PC-9 (cell line): ENCODE measurements around the gene NMUR1. TPM values are rescaled to one million over a fixed set of nuclear protein-coding genes. Genes with fewer than 3 reads are reported as not detected.

Source experiments
- BruUV-seq: library from RNA; stranded (reverse); fragments of 400-500 nt; replicated peaks from 2 replicates; lab custom pipeline; 2021; lab: Mats Ljungman, UMichigan
- CTCF ChIA-PET: fragments of 300-600 bp; sonication (Branson Sonifier 250); formaldehyde crosslinking; loops from one replicate; lab custom pipeline; 2022; ENCODE audit warnings: antibody characterized with exemption; lab: Charles Lee
- POLR2A ChIA-PET: fragments of 300-600 bp; sonication (Branson Sonifier 250); formaldehyde crosslinking; loops from one replicate; lab custom pipeline; 2022; ENCODE audit warnings: antibody characterized with exemption; ENCODE audit not compliant: unreplicated experiment; lab: Charles Lee
- DNase-seq, 2 experiments: peaks; one replicate each; pipeline versions ENCODE4 v3.0.0 to v3.0.0-alpha.2; 2015 to 2022; ENCODE audit warnings: mixed read lengths in 1 of 2
- H2AFZ ChIP-seq: fragments of 200-600 bp; sonication (generic); 2 replicates; pipeline ENCODE4 v1.8.1; 2017; ENCODE audit warnings: antibody characterized with exemption
- H3F3A ChIP-seq: fragments of 200-600 bp; sonication (generic); 2 replicates; pipeline ENCODE4 v1.8.1; 2017; ENCODE audit warnings: antibody characterized with exemption, mild to moderate bottlenecking, low read depth; ENCODE audit not compliant: insufficient read depth
- H3K27ac ChIP-seq: fragments of 200-600 bp; sonication (generic); 2 replicates; pipeline ENCODE4 v1.6.1; 2016; ENCODE audit warnings: mixed run types
- H3K27me3 ChIP-seq: fragments of 200-600 bp; sonication (generic); 2 replicates; pipeline ENCODE4 v1.6.1; 2016; ENCODE audit warnings: low read depth, mixed run types; ENCODE audit not compliant: insufficient read depth
- H3K36me3 ChIP-seq: fragments of 200-600 bp; sonication (generic); 2 replicates; pipeline ENCODE4 v1.6.1; 2016; ENCODE audit warnings: low read depth, mixed run types
- H3K4me1 ChIP-seq: fragments of 200-600 bp; sonication (generic); replicated peaks from 2 replicates; pipeline ENCODE4 v1.6.1; 2016; ENCODE audit warnings: mixed run types; ENCODE audit not compliant: insufficient read depth
- H3K4me2 ChIP-seq: fragments of 200-600 bp; sonication (generic); 2 replicates; pipeline ENCODE4 v1.6.1; 2017; ENCODE audit warnings: mixed run types
- H3K4me3 ChIP-seq: fragments of 200-600 bp; sonication (generic); 2 replicates; pipeline ENCODE4 v1.6.1; 2016; ENCODE audit warnings: mixed run types
- H3K79me2 ChIP-seq: fragments of 200-600 bp; sonication (generic); 2 replicates; pipeline ENCODE4 v1.6.1; 2017; ENCODE audit warnings: low read depth, mixed run types
- H3K9me2 ChIP-seq: fragments of 200-600 bp; sonication (generic); 2 replicates; pipeline ENCODE4 v1.8.1; 2017; ENCODE audit warnings: mild to moderate bottlenecking; ENCODE audit not compliant: insufficient read depth
- H3K9me3 ChIP-seq: fragments of 200-600 bp; sonication (generic); 2 replicates; pipeline ENCODE4 v1.8.1; 2016; ENCODE audit warnings: low read depth; ENCODE audit not compliant: insufficient read depth
- H4K20me1 ChIP-seq: fragments of 200-600 bp; sonication (generic); 2 replicates; pipeline ENCODE4 v1.8.1; 2017; ENCODE audit not compliant: insufficient read depth
- EZH2 ChIP-seq: fragments of 200-600 bp; sonication (generic); IDR thresholded peaks from 2 replicates; pipeline ENCODE4 v1.8.0; 2017; ENCODE audit warnings: antibody characterized with exemption, low read depth
- intact Hi-C: fragments of 100-400 bp; cut with micrococcal nuclease; formaldehyde crosslinking; loops from one replicate; pipeline ENCODE4 v1.10.0; 2022; ENCODE audit not compliant: unreplicated experiment
- total RNA-seq: library from RNA; stranded (reverse); gene quantifications from 2 replicates; pipeline ENCODE4 v1.2.3, GENCODE V29; 2021
- TF ChIP-seq, protein P1 (sequence below): fragments of 200-600 bp; sonication (generic); conservative IDR thresholded peaks from 2 replicates; pipeline ENCODE4 v1.6.1; 2017; ENCODE audit warnings: mixed run types, antibody characterized with exemption, mild to moderate bottlenecking, moderate library complexity

Gene NMUR1
- total RNA-seq, 1 experiment from 2014 or later, result not detected

DNA sequence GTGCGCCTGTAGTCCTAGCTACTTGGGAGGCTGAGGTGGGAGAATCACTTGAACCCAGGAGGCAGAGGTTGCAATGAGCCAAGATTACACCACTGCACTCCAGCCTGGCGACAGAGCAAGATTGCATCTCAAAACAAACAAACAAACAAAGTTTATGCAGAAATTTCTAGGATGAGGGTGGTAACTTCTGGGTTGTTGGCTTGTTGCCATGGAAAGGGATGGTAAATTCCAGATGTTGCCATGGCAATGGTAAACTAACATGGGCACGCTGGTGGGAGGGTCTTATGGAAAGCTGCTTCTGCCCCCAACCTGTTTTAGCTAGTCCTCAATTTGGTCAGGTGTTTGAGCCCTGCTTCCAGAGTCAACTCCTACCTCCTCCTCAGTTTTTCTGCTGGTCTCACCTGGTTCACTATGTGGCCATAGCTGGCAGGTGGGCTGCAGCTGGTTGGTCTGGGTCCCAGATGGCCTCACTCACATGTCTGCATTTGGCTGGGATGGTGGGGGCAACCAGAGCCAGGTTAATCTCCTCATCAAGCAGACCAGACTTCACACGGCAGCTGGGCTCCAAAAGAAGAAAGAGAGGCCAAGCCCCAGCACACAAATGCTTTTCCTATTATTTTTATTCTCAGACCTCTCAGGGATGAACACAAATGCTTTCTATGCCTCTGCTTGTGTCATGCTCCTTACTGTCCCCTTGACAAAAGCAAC, 35.8 kb upstream of the NMUR1 start:
- no peaks in the 10 kb centered on the region for H3K4me1 ChIP-seq
- no peaks in the 10 kb centered on the region for H3K36me3 ChIP-seq
- no peaks in the 10 kb centered on the region for H3K9me2 ChIP-seq
- H3K27me3 ChIP-seq, result no peaks in the 10 kb centered on the region
- BruUV-seq, result no TSS peak
- H3F3A ChIP-seq, result no peaks in the 10 kb centered on the region
- no peak overlapping the region for H3K4me2 ChIP-seq
- no peaks in the 10 kb centered on the region for H3K79me2 ChIP-seq
- H3K9me3 ChIP-seq, result no peaks in the 10 kb centered on the region
- ChIA-PET POLR2A (interaction anchor here (0.6 to 0.7 kb wide), 2 partner anchors 55 to 400 kb away, joined by 3 to 5 read pairs; no protein-coding TSS in a partner anchor), CTCF (interaction anchor here (0.7 kb wide), 1 partner anchor 176 kb away, joined by 3 read pairs; no protein-coding TSS in a partner anchor)
- no peak for DNase-seq
- no peaks in the 10 kb centered on the region for H4K20me1 ChIP-seq
- H3K27ac ChIP-seq, result no peak overlapping the region
- H2AFZ ChIP-seq, result no peak overlapping the region
- H3K4me3 ChIP-seq, result no peak overlapping the region
- TF ChIP-seq, protein P1, sequence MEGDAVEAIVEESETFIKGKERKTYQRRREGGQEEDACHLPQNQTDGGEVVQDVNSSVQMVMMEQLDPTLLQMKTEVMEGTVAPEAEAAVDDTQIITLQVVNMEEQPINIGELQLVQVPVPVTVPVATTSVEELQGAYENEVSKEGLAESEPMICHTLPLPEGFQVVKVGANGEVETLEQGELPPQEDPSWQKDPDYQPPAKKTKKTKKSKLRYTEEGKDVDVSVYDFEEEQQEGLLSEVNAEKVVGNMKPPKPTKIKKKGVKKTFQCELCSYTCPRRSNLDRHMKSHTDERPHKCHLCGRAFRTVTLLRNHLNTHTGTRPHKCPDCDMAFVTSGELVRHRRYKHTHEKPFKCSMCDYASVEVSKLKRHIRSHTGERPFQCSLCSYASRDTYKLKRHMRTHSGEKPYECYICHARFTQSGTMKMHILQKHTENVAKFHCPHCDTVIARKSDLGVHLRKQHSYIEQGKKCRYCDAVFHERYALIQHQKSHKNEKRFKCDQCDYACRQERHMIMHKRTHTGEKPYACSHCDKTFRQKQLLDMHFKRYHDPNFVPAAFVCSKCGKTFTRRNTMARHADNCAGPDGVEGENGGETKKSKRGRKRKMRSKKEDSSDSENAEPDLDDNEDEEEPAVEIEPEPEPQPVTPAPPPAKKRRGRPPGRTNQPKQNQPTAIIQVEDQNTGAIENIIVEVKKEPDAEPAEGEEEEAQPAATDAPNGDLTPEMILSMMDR, result no peak
- TF ChIP-seq EZH2, result no peak
- intact Hi-C loops, result no loop called here

DNA sequence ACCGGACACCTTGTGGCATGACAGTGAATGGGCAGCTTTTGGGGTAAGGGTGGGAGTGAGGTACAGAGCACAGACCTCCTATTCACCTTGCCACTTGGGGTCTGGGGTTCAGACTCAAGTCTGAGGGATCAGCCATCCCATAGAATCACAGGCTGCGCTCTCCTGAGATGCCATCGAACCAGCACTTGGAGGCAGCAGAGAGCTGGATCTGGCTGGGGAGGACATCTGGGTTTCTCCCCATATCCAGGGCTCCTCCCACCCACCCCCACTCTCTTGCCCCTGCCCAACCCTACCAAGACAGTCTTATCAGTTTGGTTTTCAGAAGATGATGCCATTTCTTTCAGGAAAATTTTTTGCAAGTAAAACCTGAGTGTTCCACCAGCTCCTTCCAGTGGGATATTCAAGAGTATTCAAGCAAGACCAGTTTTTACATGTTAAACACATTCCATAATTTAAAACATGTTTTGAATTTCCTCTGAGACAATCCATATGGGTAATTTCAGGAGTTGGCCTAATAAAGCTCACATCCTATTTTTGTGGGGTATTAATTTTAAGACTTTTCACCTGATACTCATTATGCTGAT, 33.2 kb upstream of the NMUR1 start:
- Histone ChIP-seq H3K9me2 (no peaks in the 10 kb centered on the region), H3K27me3 (no peaks in the 10 kb centered on the region), H3K4me3 (no peak overlapping the region), H3K36me3 (no peaks in the 10 kb centered on the region), H2AFZ (no peak overlapping the region), H3K4me2 (no peak overlapping the region), H3F3A (no peaks in the 10 kb centered on the region), H3K9me3 (no peaks in the 10 kb centered on the region), H4K20me1 (no peaks in the 10 kb centered on the region), H3K27ac (no peak overlapping the region), H3K4me1 (no peaks in the 10 kb centered on the region), H3K79me2 (no peaks in the 10 kb centered on the region)
- CTCF ChIA-PET, result interaction anchor here (0.6 to 1.3 kb wide), 7 partner anchors 18 to 112 kb away, joined by 3 to 6 read pairs (median 4); no protein-coding TSS in a partner anchor
- POLR2A ChIA-PET, result interaction anchor here (0.9 kb wide), 1 partner anchor 111 kb away, joined by 6 read pairs; no protein-coding TSS in a partner anchor
- no TSS peak for BruUV-seq
- intact Hi-C loops, result loop anchor here (1.0 kb wide), 4 partner anchors 38 to 152 kb away; no protein-coding TSS in a partner anchor
- no peak for TF ChIP-seq EZH2
- TF ChIP-seq, protein P1, result peak; percentile 62
- DNase-seq, result peak in 1 of 2 experiments; percentile 61

DNA sequence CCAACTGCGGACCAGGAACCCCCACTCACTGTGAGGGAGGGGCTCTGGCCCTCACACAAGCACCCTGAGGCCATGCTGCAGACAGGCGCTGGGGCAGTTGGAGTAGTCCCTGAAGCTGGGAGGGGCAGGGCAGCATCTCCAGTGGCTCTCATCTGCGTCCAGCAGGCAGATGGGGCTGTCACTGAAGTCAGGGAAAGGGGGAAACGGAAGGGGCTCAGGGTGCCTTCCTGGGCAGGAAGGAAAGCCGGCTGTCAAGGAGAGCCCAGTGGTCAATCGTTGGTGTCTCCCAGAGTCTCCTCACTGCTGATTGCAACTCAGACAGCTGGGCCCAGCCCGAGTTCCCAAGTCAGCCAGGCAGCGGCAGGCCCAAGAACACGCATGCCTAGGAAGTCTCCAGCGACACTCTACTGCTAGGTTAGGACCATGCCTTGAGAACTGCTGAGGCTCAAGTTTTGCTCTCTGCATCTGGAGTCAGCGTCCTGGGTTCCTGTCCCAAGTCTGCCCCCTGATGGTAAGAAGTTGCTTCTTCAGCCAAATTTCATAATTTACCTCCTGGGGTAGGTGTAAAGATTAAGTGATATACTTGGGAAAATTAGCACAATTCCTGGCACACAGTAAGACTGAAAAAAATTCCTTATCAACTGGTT, 27.4 kb upstream of the NMUR1 start:
- ChIA-PET POLR2A (no interaction called here), CTCF (interaction anchor here (0.6 to 0.7 kb wide), 2 partner anchors 95 to 219 kb away, joined by 3 to 9 read pairs; no protein-coding TSS in a partner anchor)
- H3K9me3 ChIP-seq, result no peaks in the 10 kb centered on the region; the same call in 1 of the 2 replicates
- TF ChIP-seq, protein P1, result peak; percentile 82
- TF ChIP-seq EZH2, result no peak
- BruUV-seq, result no TSS peak
- H4K20me1 ChIP-seq, result no peaks in the 10 kb centered on the region
- peaks cover 4% of the 10 kb centered on the region; the same call in 1 of the 2 replicates for H3K27me3 ChIP-seq
- no peaks in the 10 kb centered on the region for H3K9me2 ChIP-seq
- H3K79me2 ChIP-seq, result no peaks in the 10 kb centered on the region
- H3K4me1 ChIP-seq, result no peaks in the 10 kb centered on the region
- H3K4me2 ChIP-seq, result no peak overlapping the region
- no peak overlapping the region for H3K27ac ChIP-seq
- no peak overlapping the region for H2AFZ ChIP-seq
- DNase-seq, result peak; percentile 42 to 54
- intact Hi-C loops, result loop anchor here (1.0 to 10.0 kb wide), 3 partner anchors 40 to 333 kb away; no protein-coding TSS in a partner anchor
- H3K4me3 ChIP-seq, result no peak overlapping the region
- no peaks in the 10 kb centered on the region for H3F3A ChIP-seq
- no peaks in the 10 kb centered on the region for H3K36me3 ChIP-seq
